Stomach (tissue), 9 donors: ENCODE measurements around the gene GRIP2. TPM values are rescaled to one million over a fixed set of nuclear protein-coding genes. Genes with fewer than 3 reads are reported as not detected.

Experiments used
- DNase-seq, 2 donors: peaks; one replicate each; pipeline versions ENCODE4 v3.0.0 to v3.0.0-alpha.2; 2013 to 2019
- H3K27ac ChIP-seq, 5 donors: fragments of 200-600 bp in 4 of 5; sonication (generic) in 4 of 5; one replicate each; pipeline ENCODE4 v1.5.1; 2013 to 2019; ENCODE audit warnings: mild to moderate bottlenecking in 1 of 5, moderate library complexity in 1 of 5
- H3K27me3 ChIP-seq, 3 donors: fragments of 200-600 bp; sonication (generic); one replicate each; pipeline ENCODE4 v1.5.1; 2017 to 2019; ENCODE audit warnings: mixed run types in 1 of 3
- H3K36me3 ChIP-seq, 4 donors: fragments of 200-600 bp; sonication (generic); 1 replicate in 3 of 4; 2 replicates in 1 of 4; pipeline ENCODE4 v1.5.1; 2016 to 2019
- H3K4me1 ChIP-seq, 4 donors: fragments of 200-600 bp; sonication (generic); one replicate each; pipeline ENCODE4 v1.5.1; 2016 to 2019
- H3K4me3 ChIP-seq, 4 donors: fragments of 200-600 bp; sonication (generic) in 3 of 4; one replicate each; pipeline ENCODE4 v1.5.1; 2016 to 2019; ENCODE audit warnings: mild to moderate bottlenecking in 1 of 4
- H3K9me3 ChIP-seq, 4 donors: fragments of 200-600 bp; sonication (generic); one replicate each; pipeline ENCODE4 v1.5.1; 2016 to 2019
- EP300 ChIP-seq: sonication (generic); formaldehyde crosslinking; IDR thresholded peaks from one replicate; pipeline ENCODE4 v1.6.1; 2017; ENCODE audit warnings: antibody characterized with exemption
- POLR2A ChIP-seq, 4 donors: fragments of 450-650 bp; IDR thresholded peaks; one replicate each; pipeline ENCODE4 v1.6.1; 2016; ENCODE audit warnings: antibody characterized with exemption in 4 of 4, control low read depth in 2 of 4, mild to moderate bottlenecking in 1 of 4, moderate library complexity in 1 of 4
- POLR2AphosphoS5 ChIP-seq, 3 donors: sonication (generic); formaldehyde crosslinking; IDR thresholded peaks; one replicate each; pipeline ENCODE4 v1.6.1; 2016; ENCODE audit warnings: antibody characterized with exemption in 3 of 3
- WGBS, 5 donors: extraction: QIAGEN DNeasy Blood & Tissue Kit in 3 of 5; methylation state at CpG; one replicate each; pipeline versions ENCODE4 v1.1.5 to v1.1.7; 2013 to 2018; 5-methylcytosine and 5-hydroxymethylcytosine counted together
- intact Hi-C: fragments of 100-400 bp; cut with DNase I; formaldehyde crosslinking; loops from one replicate; pipeline ENCODE4 v1.15.1; 2023; ENCODE audit warnings: low total_unique reads
- polyA plus RNA-seq, 3 donors: library from polyadenylated mRNA; stranded (reverse); fragments of 200-250 nt; gene quantifications; one replicate each; pipeline ENCODE4 v1.2.3, GENCODE V29; 2013
- total RNA-seq, 5 donors: library from RNA; depleted of rRNA; stranded (reverse); fragments of >200 nt; gene quantifications; one replicate each; pipeline versions ENCODE4 v1.1.0 to v1.2.3, GENCODE V29; 2014 to 2016
- TF ChIP-seq, protein P1 (sequence below), 7 experiments: fragments of 450-650 bp in 4 of 7; fragments of 200-600 bp in 3 of 7; sonication (generic) in 3 of 7; IDR thresholded peaks; one replicate each; pipeline ENCODE4 v1.5.1; 2016 to 2019; ENCODE audit warnings: antibody characterized with exemption in 7 of 7, control low read depth in 2 of 7, mild to moderate bottlenecking in 1 of 7
- donor health status: healthy with polysubstance abuse.
- donor health status: Bipolar disorder and iron deficiency.
- donor health status: healthy.

The GRIP2 gene
- total and polyA plus RNA-seq, 8 donors, result 0.58 to 33.8 (median 2.8) TPM

DNA sequence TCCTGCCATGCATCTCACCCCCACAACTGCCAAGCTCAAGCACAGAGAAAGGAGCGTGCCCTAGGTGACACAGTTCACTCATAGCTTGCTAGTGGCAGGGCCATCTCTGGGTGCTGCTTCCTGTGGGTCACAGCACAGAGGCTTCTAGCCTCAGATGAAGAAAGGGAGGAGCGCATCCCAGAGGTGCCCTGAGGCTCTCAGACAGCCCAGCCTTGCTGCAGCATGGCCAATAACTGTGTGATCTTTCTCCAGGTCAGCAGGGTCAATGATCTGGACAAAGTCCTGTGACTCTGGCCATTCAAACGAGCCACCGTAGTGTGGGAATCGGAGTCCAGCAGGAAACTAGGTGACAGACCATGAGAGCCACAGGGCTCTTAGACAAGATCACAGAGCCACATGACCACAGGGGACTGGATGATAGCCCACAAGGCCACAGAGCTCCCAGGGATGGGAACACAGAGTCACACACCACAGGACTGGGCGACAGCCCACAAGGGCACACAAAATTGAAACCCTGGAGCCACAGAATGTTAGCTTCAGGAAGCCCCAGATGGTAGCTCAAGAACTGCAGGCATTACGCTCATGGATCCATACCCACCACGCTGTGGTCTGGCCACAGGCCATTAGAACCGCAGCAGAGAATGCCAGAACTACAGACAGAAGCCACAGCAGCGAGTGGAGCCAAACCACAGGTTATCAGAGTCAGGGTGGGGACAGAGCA lies 25.9 kb upstream of the GRIP2 start:
- intact Hi-C loops, result no loop called here

GRCh38 chr3:14564741-14565140 lies 24.6 kb upstream of the GRIP2 start:
- H3K27me3 ChIP-seq, result peaks cover 0 to 9% (median 3%) of the 10 kb centered on the region in 3 donors
- no peaks in the 10 kb centered on the region for H3K36me3 ChIP-seq
- intact Hi-C loops, result no loop called here
- 28 to 58% (median 46%) methylated on average over 7 to 10 of the region's 10 CpGs for WGBS, 5 donors
- DNase-seq, result peak; percentile 64 to 72
- no peaks in the 10 kb centered on the region for H3K9me3 ChIP-seq
- H3K4me3 ChIP-seq, result no peak overlapping the region
- peaks cover 0 to 20% (median 0%) of the 10 kb centered on the region in 4 donors for H3K4me1 ChIP-seq
- TF ChIP-seq POLR2AphosphoS5 (IDR thresholded peaks at IDR 0.05) (peak in 1 of 3 donors; percentile 25), EP300 (no peak), POLR2A (IDR thresholded peaks at IDR 0.05) (no peak)
- TF ChIP-seq, protein P1, sequence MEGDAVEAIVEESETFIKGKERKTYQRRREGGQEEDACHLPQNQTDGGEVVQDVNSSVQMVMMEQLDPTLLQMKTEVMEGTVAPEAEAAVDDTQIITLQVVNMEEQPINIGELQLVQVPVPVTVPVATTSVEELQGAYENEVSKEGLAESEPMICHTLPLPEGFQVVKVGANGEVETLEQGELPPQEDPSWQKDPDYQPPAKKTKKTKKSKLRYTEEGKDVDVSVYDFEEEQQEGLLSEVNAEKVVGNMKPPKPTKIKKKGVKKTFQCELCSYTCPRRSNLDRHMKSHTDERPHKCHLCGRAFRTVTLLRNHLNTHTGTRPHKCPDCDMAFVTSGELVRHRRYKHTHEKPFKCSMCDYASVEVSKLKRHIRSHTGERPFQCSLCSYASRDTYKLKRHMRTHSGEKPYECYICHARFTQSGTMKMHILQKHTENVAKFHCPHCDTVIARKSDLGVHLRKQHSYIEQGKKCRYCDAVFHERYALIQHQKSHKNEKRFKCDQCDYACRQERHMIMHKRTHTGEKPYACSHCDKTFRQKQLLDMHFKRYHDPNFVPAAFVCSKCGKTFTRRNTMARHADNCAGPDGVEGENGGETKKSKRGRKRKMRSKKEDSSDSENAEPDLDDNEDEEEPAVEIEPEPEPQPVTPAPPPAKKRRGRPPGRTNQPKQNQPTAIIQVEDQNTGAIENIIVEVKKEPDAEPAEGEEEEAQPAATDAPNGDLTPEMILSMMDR (IDR thresholded peaks at IDR 0.05), result no peak
- peak overlapping the region in 2 of 5 donors; percentile 38 to 55 for H3K27ac ChIP-seq

More for the DNA sequence above, 25.9 kb upstream of the GRIP2 start:
- TF ChIP-seq POLR2AphosphoS5 (IDR thresholded peaks at IDR 0.05) (no peak), POLR2A (IDR thresholded peaks at IDR 0.05) (no peak), EP300 (no peak)
- TF ChIP-seq, protein P1 (IDR thresholded peaks at IDR 0.05), result no peak
- Histone ChIP-seq H3K27ac (no peak overlapping the region), H3K9me3 (no peaks in the 10 kb centered on the region), H3K36me3 (no peaks in the 10 kb centered on the region), H3K4me1 (peaks cover 0 to 20% (median 0%) of the 10 kb centered on the region in 4 donors), H3K4me3 (no peak overlapping the region), H3K27me3 (peaks cover 0 to 19% (median 3%) of the 10 kb centered on the region in 3 donors)
- DNase-seq, result peak in 1 of 2 donors; percentile 35
- 29 to 77% (median 55%) methylated on average over 9 to 10 of the region's 10 CpGs for WGBS, 5 donors

DNA sequence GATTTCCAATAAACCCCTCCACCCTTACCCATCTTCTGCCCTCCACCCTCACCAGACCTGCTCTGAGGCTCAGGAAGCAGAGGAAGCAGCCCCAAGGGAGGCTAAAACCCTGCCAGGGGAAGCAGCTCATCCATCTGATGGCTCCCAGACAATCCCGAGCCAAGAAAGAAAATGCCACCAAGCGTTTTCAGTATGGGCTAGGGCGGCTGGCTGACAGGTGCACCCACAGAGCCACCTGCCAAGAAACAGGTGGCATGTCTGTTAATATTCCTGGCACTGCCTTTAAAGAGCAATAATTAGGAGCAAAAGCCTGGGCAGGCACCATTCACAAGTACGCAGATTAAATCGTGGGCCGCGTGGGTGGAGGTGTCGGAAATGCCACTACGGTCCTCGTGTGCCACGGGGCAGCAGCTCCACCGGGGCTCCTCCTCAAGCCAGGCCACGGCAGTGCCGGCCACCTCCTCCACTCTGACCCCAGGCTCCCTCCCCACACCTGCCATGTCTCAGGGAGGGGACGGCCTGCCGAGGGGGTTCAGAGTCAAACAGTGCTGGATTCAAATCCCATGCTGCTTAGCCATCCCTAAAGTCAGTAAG lies 23.9 kb upstream of the GRIP2 start:
- H3K27me3 ChIP-seq, result peaks cover 0 to 5% (median 3%) of the 10 kb centered on the region in 3 donors
- no peak for DNase-seq
- no peaks in the 10 kb centered on the region for H3K36me3 ChIP-seq
- H3K4me1 ChIP-seq, result peaks cover 0 to 20% (median 0%) of the 10 kb centered on the region in 4 donors
- H3K9me3 ChIP-seq, result no peaks in the 10 kb centered on the region
- H3K4me3 ChIP-seq, result no peak overlapping the region
- intact Hi-C loops, result no loop called here
- TF ChIP-seq, protein P1 (IDR thresholded peaks at IDR 0.05), result no peak
- TF ChIP-seq POLR2A (IDR thresholded peaks at IDR 0.05) (no peak), EP300 (no peak), POLR2AphosphoS5 (IDR thresholded peaks at IDR 0.05) (no peak)
- 73 to 78% (median 74%) methylated on average over 16 of the region's 16 CpGs for WGBS, 5 donors
- H3K27ac ChIP-seq, result peak overlapping the region in 1 of 5 donors; percentile 31

GRCh38 chr3:14562121-14562890 lies 22.2 kb upstream of the GRIP2 start:
- intact Hi-C loops, result no loop called here
- H3K27ac ChIP-seq, result no peak overlapping the region
- DNase-seq, result no peak
- no peak overlapping the region for H3K4me3 ChIP-seq
- peaks cover 0 to 7% (median 3%) of the 10 kb centered on the region in 3 donors for H3K27me3 ChIP-seq
- peaks cover 0 to 20% (median 0%) of the 10 kb centered on the region in 4 donors for H3K4me1 ChIP-seq
- TF ChIP-seq POLR2A (IDR thresholded peaks at IDR 0.05), result no peak
- TF ChIP-seq, protein P1 (IDR thresholded peaks at IDR 0.05), result no peak
- TF ChIP-seq POLR2AphosphoS5 (IDR thresholded peaks at IDR 0.05), result no peak
- TF ChIP-seq EP300, result no peak
- WGBS, 5 donors, result 62 to 80% (median 76%) methylated on average over 14 of the region's 14 CpGs
- no peaks in the 10 kb centered on the region for H3K36me3 ChIP-seq
- no peaks in the 10 kb centered on the region for H3K9me3 ChIP-seq
